Fibroblast of mammary gland (primary cell): ENCODE data around the gene RNGTT.
"Not testable (repeated sequence)": the region's sequence is repeated elsewhere in the genome, so short reads cannot be mapped to it uniquely, and the experiment has no call there.

Source experiments
- DNase-seq: peaks from one replicate; pipeline ENCODE4 v3.0.0-alpha.2; 2010; ENCODE audit warnings: low read depth
- H3K4me3 ChIP-seq: 2 replicates; pipeline ENCODE4 v1.5.1; 2011; ENCODE audit warnings: low read depth, mild to moderate bottlenecking, low read length, moderate library complexity; ENCODE audit not compliant: control insufficient read depth
- CTCF ChIP-seq: conservative IDR thresholded peaks from 2 replicates; pipeline ENCODE4 v1.5.1; 2011; ENCODE audit warnings: low read depth, low read length, inconsistent platforms; ENCODE audit not compliant: control insufficient read depth, insufficient read depth

RNGTT gene

GRCh38 chr6:88972504-88973423, 9.3 kb upstream of the RNGTT start:
- H3K4me3 ChIP-seq = no peak overlapping the region
- no peak for DNase-seq
- no peak for TF ChIP-seq CTCF

- no peak overlapping the region for H3K4me3 ChIP-seq
- no peak for DNase-seq
- no peak for TF ChIP-seq CTCF
Measured at GRCh38 chr6:88970301-88970700, 6.9 kb upstream of the RNGTT start.

- not testable (repeated sequence) for H3K4me3 ChIP-seq, DNase-seq
Measured at GRCh38 chr6:88969255-88969654, 5.8 kb upstream of the RNGTT start.

- TF ChIP-seq CTCF = no peak
- no peak overlapping the region for H3K4me3 ChIP-seq
- no peak for DNase-seq
Measured at GRCh38 chr6:88967891-88968290, 4.5 kb upstream of the RNGTT start.

DNA sequence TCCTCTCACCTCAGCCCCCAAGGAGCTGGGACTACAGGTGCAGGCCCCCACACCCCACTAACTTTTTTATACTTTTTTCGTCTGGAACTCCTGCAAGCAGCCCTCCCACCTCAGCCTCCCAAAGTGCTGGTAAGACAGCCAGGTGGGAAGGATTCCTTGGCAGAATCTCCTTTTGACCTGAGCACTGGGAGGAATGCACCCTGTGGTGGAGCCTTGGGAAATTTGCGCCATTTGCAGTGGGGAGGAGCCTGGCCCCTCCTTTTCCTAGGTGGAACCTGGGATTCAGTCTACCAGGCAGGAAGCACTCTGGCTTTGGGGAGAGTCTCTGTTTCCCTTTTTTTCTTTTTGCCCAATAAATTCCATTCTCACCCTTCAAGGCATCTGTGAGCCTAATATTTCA, 2.3 kb upstream of the RNGTT start:
- no peak for TF ChIP-seq CTCF
- DNase-seq = no peak
- H3K4me3 ChIP-seq = no peak overlapping the region

GRCh38 chr6:88964509-88964908, 1.1 kb upstream of the RNGTT start:
- peak overlapping the region; percentile 96 for H3K4me3 ChIP-seq
- no peak for DNase-seq
- no peak for TF ChIP-seq CTCF

GRCh38 chr6:88958842-88959241, 4.6 kb downstream of the RNGTT start:
- no peak overlapping the region for H3K4me3 ChIP-seq
- no peak for TF ChIP-seq CTCF
- DNase-seq = no peak
